OCI-LY3 (cell line): Measurements from ENCODE around the gene GUCY1B1.

ENCODE experiments used
- CTCF ChIP-seq: fragments of 200-600, 300-600 bp; sonication (generic); IDR thresholded peaks from 2 replicates; pipeline ENCODE4 v1.5.1; 2014; ENCODE audit warnings: antibody characterized with exemption, low read length, low read depth
- EZH2phosphoT487 ChIP-seq: fragments of 200-600 bp; shearing (Covaris generic); IDR thresholded peaks from 2 replicates; pipeline ENCODE4 v1.6.1; 2018; ENCODE audit warnings: antibody characterized with exemption, mixed run types, low read depth

- TF ChIP-seq CTCF, result no peak
- TF ChIP-seq EZH2phosphoT487, result no peak
These were observed 12.8 kb upstream of the GUCY1B1 start for GRCh38 chr4:155745984-155746383.
